HG03520 (cell line): ENCODE data around the gene PRKCA.
"Not testable (repeated sequence)": the region's sequence is repeated elsewhere in the genome, so short reads cannot be mapped to it uniquely, and the experiment has no call there.

Experiments
- ATAC-seq: cut with Tn5 transposase; IDR thresholded peaks from one replicate; pipeline ENCODE4 v1.9.1; 2021; ENCODE audit warnings: mild to moderate bottlenecking, moderate library complexity; ENCODE audit not compliant: unreplicated experiment

Gene PRKCA

GRCh38 chr17:66720567-66720966 is 418.2 kb downstream of the PRKCA start:
- ATAC-seq = no peak

GRCh38 chr17:66722341-66722740 is 419.9 kb downstream of the PRKCA start:
- no peak for ATAC-seq

- ATAC-seq = no peak
These were observed 422.3 kb downstream of the PRKCA start for GRCh38 chr17:66724581-66725341.

GRCh38 chr17:66725438-66725837 is 423.0 kb downstream of the PRKCA start:
- ATAC-seq = not testable (repeated sequence)

GRCh38 chr17:66725956-66726355 is 423.5 kb downstream of the PRKCA start:
- ATAC-seq = no peak

GRCh38 chr17:66726371-66726770 is 424.0 kb downstream of the PRKCA start:
- no peak for ATAC-seq

GRCh38 chr17:66726846-66727245 is 424.4 kb downstream of the PRKCA start:
- ATAC-seq = no peak

- ATAC-seq = peak; percentile 53
These were observed 425.5 kb downstream of the PRKCA start for GRCh38 chr17:66727634-66728570.

GRCh38 chr17:66730461-66730923 is 428.1 kb downstream of the PRKCA start:
- no peak for ATAC-seq

- no peak for ATAC-seq
These were observed 431.3 kb downstream of the PRKCA start for GRCh38 chr17:66733759-66734158.

GRCh38 chr17:66734186-66734943 is 432.0 kb downstream of the PRKCA start:
- no peak for ATAC-seq

GRCh38 chr17:66737524-66737923 is 435.1 kb downstream of the PRKCA start:
- no peak for ATAC-seq

- ATAC-seq = no peak
These were observed 435.9 kb downstream of the PRKCA start for GRCh38 chr17:66738301-66738700.

- no peak for ATAC-seq
These were observed 437.1 kb downstream of the PRKCA start for GRCh38 chr17:66739553-66739952.

GRCh38 chr17:66740226-66740625 is 437.8 kb downstream of the PRKCA start:
- no peak for ATAC-seq

GRCh38 chr17:66743511-66743910 is 441.1 kb downstream of the PRKCA start:
- ATAC-seq = no peak

GRCh38 chr17:66746736-66747135 is 444.3 kb downstream of the PRKCA start:
- no peak for ATAC-seq

- ATAC-seq = no peak
These were observed 445.3 kb downstream of the PRKCA start for GRCh38 chr17:66747578-66748275.

GRCh38 chr17:66748578-66748977 is 446.2 kb downstream of the PRKCA start:
- no peak for ATAC-seq

- ATAC-seq = no peak
These were observed 446.9 kb downstream of the PRKCA start for GRCh38 chr17:66749217-66749832.
